Stimulated activated CD4-positive, alpha-beta T cell treated with anti-CD3 and anti-CD28 coated beads, Interleukin-4, amount 100 ng/mL, for 24 hours (primary cell): ENCODE measurements around the gene YARS1.

Source experiments
- DNase-seq: peaks from one replicate; pipeline ENCODE4 v3.0.0-alpha.2; 2020

Gene YARS1

GRCh38 chr1:32817159-32817814, at the start of gene YARS1, which contains the start of gene S100PBP:
YARS1 (minus strand) TSS chr1:32817358; CDS start chr1:32817244, 114 bp downstream.
S100PBP (plus strand) TSS chr1:32817653; CDS start chr1:32826100, 8,447 bp downstream.
- peak; percentile 100 for DNase-seq

- no peak for DNase-seq
These were observed 48.7 kb upstream of the YARS1 start for GRCh38 chr1:32865639-32866405.

GRCh38 chr1:32864375-32865019, 47.3 kb upstream of the YARS1 start:
- no peak for DNase-seq

GRCh38 chr1:32863881-32864245, 46.7 kb upstream of the YARS1 start:
- DNase-seq: no peak

GRCh38 chr1:32863218-32863880, 46.2 kb upstream of the YARS1 start:
- DNase-seq: no peak

- DNase-seq: no peak
These were observed 44.9 kb upstream of the YARS1 start for GRCh38 chr1:32861904-32862695.

GRCh38 chr1:32860566-32860965, 43.4 kb upstream of the YARS1 start:
- DNase-seq: no peak

GRCh38 chr1:32859915-32860314, 42.8 kb upstream of the YARS1 start:
- DNase-seq: no peak

GRCh38 chr1:32858791-32859190, 41.6 kb upstream of the YARS1 start:
- no peak for DNase-seq

GRCh38 chr1:32858136-32858535, 41.0 kb upstream of the YARS1 start:
- no peak for DNase-seq

- DNase-seq: no peak
These were observed 38.9 kb upstream of the YARS1 start for GRCh38 chr1:32855861-32856617.

- DNase-seq: no peak
These were observed 31.4 kb upstream of the YARS1 start for GRCh38 chr1:32848354-32849063.

GRCh38 chr1:32831878-32832277, 14.7 kb upstream of the YARS1 start:
- DNase-seq: no peak

GRCh38 chr1:32830092-32830852, 13.1 kb upstream of the YARS1 start:
- no peak for DNase-seq

- DNase-seq: no peak
These were observed 11.2 kb upstream of the YARS1 start for GRCh38 chr1:32828341-32828740.

- DNase-seq: no peak
These were observed 8.0 kb upstream of the YARS1 start for GRCh38 chr1:32825181-32825580.

GRCh38 chr1:32818804-32819541, 1.8 kb upstream of the YARS1 start:
- DNase-seq: peak; percentile 12

- DNase-seq: peak; percentile 37
These were observed 943 bp upstream of the YARS1 start for GRCh38 chr1:32817815-32818786.
